Retinal pigment epithelial cell (primary cell): ENCODE measurements around the gene LAG3.

ENCODE experiments used
- DNase-seq: peaks from one replicate; pipeline ENCODE4 v3.0.0-alpha.2; 2010; ENCODE audit warnings: low read depth
- H3K4me3 ChIP-seq: 2 replicates; pipeline ENCODE4 v1.5.1; 2011; ENCODE audit warnings: mild to moderate bottlenecking, low read length, control low read depth, moderate library complexity
- CTCF ChIP-seq: conservative IDR thresholded peaks from 2 replicates; pipeline ENCODE4 v1.5.1; 2011; ENCODE audit warnings: low read depth, low read length, control low read depth, inconsistent platforms

LAG3 gene

GRCh38 chr12:6784296-6784695 lies 12.0 kb downstream of the LAG3 start:
- no peak overlapping the region for H3K4me3 ChIP-seq
- no peak for TF ChIP-seq CTCF
- no peak for DNase-seq

DNA sequence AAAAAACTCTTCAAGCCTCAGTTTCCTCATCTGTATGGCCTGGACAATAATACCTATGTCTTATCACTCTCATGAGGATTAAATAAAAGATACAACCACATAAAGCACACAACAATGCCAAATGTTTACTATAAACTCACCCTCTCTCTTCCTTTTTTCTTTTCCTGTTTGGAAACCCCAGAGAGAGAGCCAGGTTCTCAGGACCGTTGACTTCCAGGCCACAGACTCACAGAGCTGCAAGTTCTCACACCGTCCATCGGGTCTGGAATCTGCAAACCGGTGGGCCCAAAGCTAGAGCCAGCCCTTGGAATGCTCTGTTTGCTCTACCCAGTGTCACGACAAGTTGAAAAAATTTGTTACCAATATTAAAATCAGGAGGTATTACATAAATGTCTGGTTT lies 12.4 kb downstream of the LAG3 start:
- no peak for TF ChIP-seq CTCF
- no peak for DNase-seq
- H3K4me3 ChIP-seq, result no peak overlapping the region

- no peak overlapping the region for H3K4me3 ChIP-seq
- no peak for DNase-seq
- TF ChIP-seq CTCF, result no peak
These were observed 14.2 kb downstream of the LAG3 start for GRCh38 chr12:6786416-6787094.

DNA sequence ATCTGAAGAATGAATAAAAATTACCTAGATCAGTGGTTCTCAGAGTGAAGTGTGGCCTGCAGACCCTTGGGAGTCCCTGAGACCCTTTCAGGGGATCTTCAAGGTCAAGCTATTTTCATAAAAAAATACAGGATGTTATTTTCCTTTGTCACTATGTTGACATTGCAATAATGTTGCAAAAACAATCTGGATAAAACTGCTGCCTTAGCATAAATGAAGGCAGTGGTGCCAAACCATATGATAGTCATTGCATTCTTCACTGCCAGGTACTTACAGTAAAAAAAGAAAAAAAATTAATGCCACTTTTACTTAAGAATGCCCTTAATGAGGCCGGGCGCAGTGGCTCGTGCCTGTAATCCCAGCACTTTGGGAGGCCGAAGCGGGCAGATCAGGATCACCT lies 15.0 kb downstream of the LAG3 start:
- DNase-seq, result no peak
- no peak for TF ChIP-seq CTCF
- no peak overlapping the region for H3K4me3 ChIP-seq

DNA sequence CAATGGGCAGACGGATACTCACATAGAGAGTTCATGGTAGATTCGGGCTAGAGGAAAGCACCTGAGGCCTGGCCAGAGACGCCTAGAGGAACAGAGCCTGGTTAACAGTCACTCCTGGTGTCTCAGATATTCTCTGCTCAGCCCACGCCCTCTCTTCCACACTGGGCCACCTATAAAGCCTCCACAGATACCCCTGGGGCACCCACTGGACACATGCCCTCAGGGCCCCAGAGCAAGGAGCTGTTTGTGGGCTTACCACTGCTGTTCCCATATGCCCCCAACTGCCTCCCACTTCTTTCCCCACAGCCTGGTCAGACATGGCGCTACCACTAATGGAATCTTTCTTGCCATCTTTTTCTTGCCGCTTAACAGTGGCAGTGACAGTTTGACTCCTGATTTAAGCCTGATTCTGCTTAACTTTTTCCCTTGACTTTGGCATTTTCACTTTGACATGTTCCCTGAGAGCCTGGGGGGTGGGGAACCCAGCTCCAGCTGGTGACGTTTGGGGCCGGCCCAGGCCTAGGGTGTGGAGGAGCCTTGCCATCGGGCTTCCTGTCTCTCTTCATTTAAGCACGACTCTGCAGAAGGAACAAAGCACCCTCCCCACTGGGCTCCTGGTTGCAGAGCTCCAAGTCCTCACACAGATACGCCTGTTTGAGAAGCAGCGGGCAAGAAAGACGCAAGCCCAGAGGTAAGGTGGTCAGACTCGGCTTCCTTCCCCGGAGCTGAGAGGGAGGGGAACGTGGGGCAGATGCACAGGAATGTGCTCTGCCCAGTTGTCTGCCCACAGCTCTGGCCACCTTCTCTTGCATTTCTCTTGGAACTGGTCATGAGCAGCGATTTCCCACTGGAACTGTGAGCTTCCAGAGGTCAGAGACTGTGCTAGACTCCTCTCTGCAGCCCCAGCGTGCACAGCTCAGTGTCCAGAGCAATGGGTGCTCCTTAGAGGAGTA lies 16.9 kb downstream of the LAG3 start, which contains the start of gene CD4:
Gene CD4 (plus strand): TSS at position 557 of the 953 bp plus-strand sequence. CDS start 10,611 bp downstream, outside the sequence.
- TF ChIP-seq CTCF, result no peak
- DNase-seq, result no peak
- H3K4me3 ChIP-seq, result no peak within 1 kb of the TSS

DNA sequence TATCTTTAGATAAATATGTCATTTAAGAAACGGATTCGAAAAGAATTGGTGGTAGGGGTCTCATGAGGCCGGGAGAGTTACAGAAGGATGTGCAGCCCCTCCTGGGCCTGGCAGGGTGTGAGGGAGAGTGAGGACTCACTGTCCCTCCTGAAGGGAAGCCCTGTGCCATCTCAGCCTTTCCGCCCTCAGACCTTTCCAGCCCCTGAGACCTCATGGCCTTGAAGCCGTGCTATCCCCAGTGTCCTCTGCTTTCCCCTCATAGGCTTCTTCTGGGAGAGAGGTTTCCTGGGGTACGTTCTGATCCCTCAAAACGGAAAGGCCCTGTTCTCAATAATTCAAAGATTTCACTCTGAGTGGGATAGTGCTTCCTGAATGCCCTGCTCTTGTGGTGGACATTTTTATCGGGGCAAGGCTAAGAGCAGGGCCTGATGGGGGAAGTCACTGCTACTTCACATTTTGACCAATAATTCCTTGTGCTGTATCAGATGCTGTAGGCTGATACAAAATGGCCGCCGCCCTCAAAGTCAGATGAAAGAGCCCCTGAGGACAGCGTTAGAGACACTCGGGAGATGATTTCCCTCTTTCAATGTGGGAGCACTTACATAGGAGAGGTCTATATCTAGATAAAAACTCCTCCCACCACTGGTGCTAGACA lies 18.3 kb downstream of the LAG3 start:
- no peak for TF ChIP-seq CTCF
- DNase-seq, result no peak
- no peak overlapping the region for H3K4me3 ChIP-seq
